Measurements from ENCODE around the gene CCL1.

CCL1 gene

GRCh38 chr17:34398990-34399389, 36.0 kb upstream of the CCL1 start:
- H3K27ac ChIP-seq (ENCODE audit: low read depth in 2 of 2, low read length in 2 of 2): no peak overlapping the region
- H3K4me3 ChIP-seq (ENCODE audit: low read length in 2 of 2): no peak overlapping the region
- no peaks in the 10 kb centered on the region for H3K4me1 ChIP-seq (ENCODE audit: control insufficient read depth in 2 of 2, insufficient read depth in 2 of 2, low read length in 2 of 2)
- H3K36me3 ChIP-seq (ENCODE audit: control insufficient read depth in 2 of 2, insufficient read depth in 2 of 2, low read length in 2 of 2): no peaks in the 10 kb centered on the region
- no peak overlapping the region for H3K9ac ChIP-seq (ENCODE audit: low read depth in 1 of 2, low read length in 2 of 2)
- H3K9me3 ChIP-seq (ENCODE audit: control insufficient read depth in 2 of 2, low read length in 2 of 2): no peaks in the 10 kb centered on the region
- H3K27me3 ChIP-seq (ENCODE audit: control insufficient read depth in 2 of 2, insufficient read depth in 2 of 2, low read length in 2 of 2): peaks cover 0 to 2% of the 10 kb centered on the region in 2 donors

- Histone ChIP-seq H3K9me3 (ENCODE audit: control insufficient read depth in 2 of 2, low read length in 2 of 2) (no peaks in the 10 kb centered on the region), H3K27ac (ENCODE audit: low read depth in 2 of 2, low read length in 2 of 2) (no peak overlapping the region), H3K27me3 (ENCODE audit: control insufficient read depth in 2 of 2, insufficient read depth in 2 of 2, low read length in 2 of 2) (peaks cover 0 to 2% of the 10 kb centered on the region in 2 donors), H3K4me1 (ENCODE audit: control insufficient read depth in 2 of 2, insufficient read depth in 2 of 2, low read length in 2 of 2) (no peaks in the 10 kb centered on the region), H3K4me3 (ENCODE audit: low read length in 2 of 2) (no peak overlapping the region), H3K9ac (ENCODE audit: low read depth in 1 of 2, low read length in 2 of 2) (no peak overlapping the region), H3K36me3 (ENCODE audit: control insufficient read depth in 2 of 2, insufficient read depth in 2 of 2, low read length in 2 of 2) (no peaks in the 10 kb centered on the region)
Observed at GRCh38 chr17:34397265-34397664, 34.2 kb upstream of the CCL1 start.

- no peaks in the 10 kb centered on the region for H3K9me3 ChIP-seq (ENCODE audit: control insufficient read depth in 2 of 2, low read length in 2 of 2)
- no peak overlapping the region for H3K27ac ChIP-seq (ENCODE audit: low read depth in 2 of 2, low read length in 2 of 2)
- no peak overlapping the region for H3K4me3 ChIP-seq (ENCODE audit: low read length in 2 of 2)
- H3K4me1 ChIP-seq (ENCODE audit: control insufficient read depth in 2 of 2, insufficient read depth in 2 of 2, low read length in 2 of 2): no peaks in the 10 kb centered on the region
- no peaks in the 10 kb centered on the region for H3K36me3 ChIP-seq (ENCODE audit: control insufficient read depth in 2 of 2, insufficient read depth in 2 of 2, low read length in 2 of 2)
- no peak overlapping the region for H3K9ac ChIP-seq (ENCODE audit: low read depth in 1 of 2, low read length in 2 of 2)
- no peaks in the 10 kb centered on the region for H3K27me3 ChIP-seq (ENCODE audit: control insufficient read depth in 2 of 2, insufficient read depth in 2 of 2, low read length in 2 of 2)
Observed at GRCh38 chr17:34393401-34393800, 30.4 kb upstream of the CCL1 start.

GRCh38 chr17:34391241-34391640, 28.2 kb upstream of the CCL1 start:
- Histone ChIP-seq H3K27ac (ENCODE audit: low read depth in 2 of 2, low read length in 2 of 2) (no peak overlapping the region), H3K27me3 (ENCODE audit: control insufficient read depth in 2 of 2, insufficient read depth in 2 of 2, low read length in 2 of 2) (no peaks in the 10 kb centered on the region), H3K9ac (ENCODE audit: low read depth in 1 of 2, low read length in 2 of 2) (no peak overlapping the region), H3K36me3 (ENCODE audit: control insufficient read depth in 2 of 2, insufficient read depth in 2 of 2, low read length in 2 of 2) (no peaks in the 10 kb centered on the region), H3K9me3 (ENCODE audit: control insufficient read depth in 2 of 2, low read length in 2 of 2) (no peaks in the 10 kb centered on the region), H3K4me3 (ENCODE audit: low read length in 2 of 2) (no peak overlapping the region), H3K4me1 (ENCODE audit: control insufficient read depth in 2 of 2, insufficient read depth in 2 of 2, low read length in 2 of 2) (peaks cover 0 to 8% of the 10 kb centered on the region in 2 donors)

- Histone ChIP-seq H3K9ac (ENCODE audit: low read depth in 1 of 2, low read length in 2 of 2) (no peak overlapping the region), H3K36me3 (ENCODE audit: control insufficient read depth in 2 of 2, insufficient read depth in 2 of 2, low read length in 2 of 2) (no peaks in the 10 kb centered on the region), H3K27ac (ENCODE audit: low read depth in 2 of 2, low read length in 2 of 2) (no peak overlapping the region), H3K4me1 (ENCODE audit: control insufficient read depth in 2 of 2, insufficient read depth in 2 of 2, low read length in 2 of 2) (peaks cover 0 to 8% of the 10 kb centered on the region in 2 donors), H3K9me3 (ENCODE audit: control insufficient read depth in 2 of 2, low read length in 2 of 2) (no peaks in the 10 kb centered on the region), H3K27me3 (ENCODE audit: control insufficient read depth in 2 of 2, insufficient read depth in 2 of 2, low read length in 2 of 2) (no peaks in the 10 kb centered on the region), H3K4me3 (ENCODE audit: low read length in 2 of 2) (no peak overlapping the region)
Observed at GRCh38 chr17:34390649-34391048, 27.6 kb upstream of the CCL1 start.

GRCh38 chr17:34389126-34389750, 26.2 kb upstream of the CCL1 start:
- no peaks in the 10 kb centered on the region for H3K9me3 ChIP-seq (ENCODE audit: control insufficient read depth in 2 of 2, low read length in 2 of 2)
- H3K9ac ChIP-seq (ENCODE audit: low read depth in 1 of 2, low read length in 2 of 2): no peak overlapping the region
- H3K36me3 ChIP-seq (ENCODE audit: control insufficient read depth in 2 of 2, insufficient read depth in 2 of 2, low read length in 2 of 2): no peaks in the 10 kb centered on the region
- peak overlapping the region in 1 of 2 donors; percentile 16 for H3K27ac ChIP-seq (ENCODE audit: low read depth in 2 of 2, low read length in 2 of 2)
- H3K4me1 ChIP-seq (ENCODE audit: control insufficient read depth in 2 of 2, insufficient read depth in 2 of 2, low read length in 2 of 2): peaks cover 0 to 8% of the 10 kb centered on the region in 2 donors
- no peaks in the 10 kb centered on the region for H3K27me3 ChIP-seq (ENCODE audit: control insufficient read depth in 2 of 2, insufficient read depth in 2 of 2, low read length in 2 of 2)
- H3K4me3 ChIP-seq (ENCODE audit: low read length in 2 of 2): no peak overlapping the region

GRCh38 chr17:34387566-34387965, 24.5 kb upstream of the CCL1 start:
- Histone ChIP-seq H3K4me1 (ENCODE audit: control insufficient read depth in 2 of 2, insufficient read depth in 2 of 2, low read length in 2 of 2) (peaks cover 0 to 8% of the 10 kb centered on the region in 2 donors), H3K36me3 (ENCODE audit: control insufficient read depth in 2 of 2, insufficient read depth in 2 of 2, low read length in 2 of 2) (no peaks in the 10 kb centered on the region), H3K27me3 (ENCODE audit: control insufficient read depth in 2 of 2, insufficient read depth in 2 of 2, low read length in 2 of 2) (no peaks in the 10 kb centered on the region), H3K9me3 (ENCODE audit: control insufficient read depth in 2 of 2, low read length in 2 of 2) (no peaks in the 10 kb centered on the region), H3K27ac (ENCODE audit: low read depth in 2 of 2, low read length in 2 of 2) (peak overlapping the region in 1 of 2 donors; percentile 29), H3K9ac (ENCODE audit: low read depth in 1 of 2, low read length in 2 of 2) (no peak overlapping the region), H3K4me3 (ENCODE audit: low read length in 2 of 2) (no peak overlapping the region)

GRCh38 chr17:34386697-34387550, 23.9 kb upstream of the CCL1 start:
- no peak overlapping the region for H3K4me3 ChIP-seq (ENCODE audit: low read length in 2 of 2)
- peak overlapping the region in 1 of 2 donors; percentile 29 for H3K27ac ChIP-seq (ENCODE audit: low read depth in 2 of 2, low read length in 2 of 2)
- H3K9ac ChIP-seq (ENCODE audit: low read depth in 1 of 2, low read length in 2 of 2): no peak overlapping the region

GRCh38 chr17:34386343-34386696, 23.3 kb upstream of the CCL1 start:
- H3K4me3 ChIP-seq (ENCODE audit: low read length in 2 of 2): no peak overlapping the region
- H3K36me3 ChIP-seq (ENCODE audit: control insufficient read depth in 2 of 2, insufficient read depth in 2 of 2, low read length in 2 of 2): no peaks in the 10 kb centered on the region
- peaks cover 0 to 8% of the 10 kb centered on the region in 2 donors for H3K4me1 ChIP-seq (ENCODE audit: control insufficient read depth in 2 of 2, insufficient read depth in 2 of 2, low read length in 2 of 2)
- no peak overlapping the region for H3K9ac ChIP-seq (ENCODE audit: low read depth in 1 of 2, low read length in 2 of 2)
- no peaks in the 10 kb centered on the region for H3K9me3 ChIP-seq (ENCODE audit: control insufficient read depth in 2 of 2, low read length in 2 of 2)
- no peaks in the 10 kb centered on the region for H3K27me3 ChIP-seq (ENCODE audit: control insufficient read depth in 2 of 2, insufficient read depth in 2 of 2, low read length in 2 of 2)
- no peak overlapping the region for H3K27ac ChIP-seq (ENCODE audit: low read depth in 2 of 2, low read length in 2 of 2)

More at GRCh38 chr17:34386697-34387550, 23.9 kb upstream of the CCL1 start:
- Histone ChIP-seq H3K36me3 (ENCODE audit: control insufficient read depth in 2 of 2, insufficient read depth in 2 of 2, low read length in 2 of 2) (no peaks in the 10 kb centered on the region), H3K9me3 (ENCODE audit: control insufficient read depth in 2 of 2, low read length in 2 of 2) (no peaks in the 10 kb centered on the region), H3K27me3 (ENCODE audit: control insufficient read depth in 2 of 2, insufficient read depth in 2 of 2, low read length in 2 of 2) (no peaks in the 10 kb centered on the region), H3K4me1 (ENCODE audit: control insufficient read depth in 2 of 2, insufficient read depth in 2 of 2, low read length in 2 of 2) (peaks cover 0 to 8% of the 10 kb centered on the region in 2 donors)

GRCh38 chr17:34384822-34385605, 22.0 kb upstream of the CCL1 start:
- Histone ChIP-seq H3K4me1 (ENCODE audit: control insufficient read depth in 2 of 2, insufficient read depth in 2 of 2, low read length in 2 of 2) (peaks cover 0 to 8% of the 10 kb centered on the region in 2 donors), H3K27me3 (ENCODE audit: control insufficient read depth in 2 of 2, insufficient read depth in 2 of 2, low read length in 2 of 2) (no peaks in the 10 kb centered on the region), H3K36me3 (ENCODE audit: control insufficient read depth in 2 of 2, insufficient read depth in 2 of 2, low read length in 2 of 2) (no peaks in the 10 kb centered on the region), H3K27ac (ENCODE audit: low read depth in 2 of 2, low read length in 2 of 2) (no peak overlapping the region), H3K9me3 (ENCODE audit: control insufficient read depth in 2 of 2, low read length in 2 of 2) (no peaks in the 10 kb centered on the region), H3K4me3 (ENCODE audit: low read length in 2 of 2) (no peak overlapping the region), H3K9ac (ENCODE audit: low read depth in 1 of 2, low read length in 2 of 2) (no peak overlapping the region)
